HG02973 (cell line): ENCODE results near the gene BTD.

Source experiments
- ATAC-seq: cut with Tn5 transposase; IDR thresholded peaks from one replicate; pipeline ENCODE4 v1.9.1; 2021; ENCODE audit warnings: moderate library complexity; ENCODE audit not compliant: unreplicated experiment

BTD gene

DNA sequence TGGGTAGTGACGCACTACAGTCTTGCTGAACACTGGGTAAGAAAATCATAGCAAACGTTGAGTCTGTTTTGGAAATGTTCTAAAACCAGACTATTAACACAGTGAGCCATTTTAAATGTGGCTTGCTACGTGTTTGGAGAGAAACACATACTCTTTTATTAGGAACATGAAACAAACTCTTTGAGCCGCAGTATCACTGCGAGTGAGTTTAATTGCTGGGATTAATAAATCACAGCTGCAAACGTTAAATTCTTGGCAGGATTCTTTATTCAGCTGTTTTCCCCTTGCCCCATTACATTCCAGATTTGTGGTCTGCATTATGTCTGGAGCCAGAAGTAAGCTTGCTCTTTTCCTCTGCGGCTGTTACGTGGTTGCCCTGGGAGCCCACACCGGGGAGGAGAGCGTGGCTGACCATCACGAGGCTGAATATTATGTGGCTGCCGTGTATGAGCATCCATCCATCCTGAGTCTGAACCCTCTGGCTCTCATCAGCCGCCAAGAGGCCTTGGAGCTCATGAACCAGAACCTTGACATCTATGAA is 33.6 kb downstream of the BTD start:
- no peak for ATAC-seq

DNA sequence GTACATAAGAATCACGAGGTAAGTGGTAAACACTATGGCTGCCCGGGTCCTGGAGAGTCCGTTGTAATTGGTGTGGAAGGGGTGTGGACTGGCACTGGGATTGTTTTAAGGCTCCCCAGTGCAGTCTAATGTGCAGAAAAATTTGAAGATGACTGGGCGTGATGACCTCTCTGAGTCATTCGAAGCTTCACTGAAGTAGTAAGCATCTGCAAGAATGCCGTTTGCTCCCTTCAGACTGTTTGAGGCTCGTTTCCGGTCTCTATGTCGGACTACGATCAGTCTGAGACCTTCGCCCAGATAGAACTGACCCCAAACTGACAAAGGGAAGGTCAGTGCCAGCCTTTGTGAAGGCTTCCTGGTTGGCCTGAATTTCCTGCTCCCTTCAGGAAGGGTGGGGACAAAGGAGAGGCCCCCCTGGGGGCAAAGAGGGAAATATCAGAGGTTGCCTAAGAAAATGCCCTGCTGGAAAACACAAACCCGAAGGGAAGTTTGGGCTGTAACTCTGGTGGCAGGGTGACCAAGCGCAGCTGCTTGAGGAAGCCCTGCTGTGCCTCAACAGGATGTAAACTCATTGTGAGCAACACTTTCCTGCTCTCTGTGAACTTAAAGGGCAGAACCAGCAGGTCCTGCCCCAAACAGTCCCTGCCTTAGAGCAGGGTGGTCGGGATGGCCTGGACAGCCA is 34.6 kb downstream of the BTD start:
- ATAC-seq = no peak

DNA sequence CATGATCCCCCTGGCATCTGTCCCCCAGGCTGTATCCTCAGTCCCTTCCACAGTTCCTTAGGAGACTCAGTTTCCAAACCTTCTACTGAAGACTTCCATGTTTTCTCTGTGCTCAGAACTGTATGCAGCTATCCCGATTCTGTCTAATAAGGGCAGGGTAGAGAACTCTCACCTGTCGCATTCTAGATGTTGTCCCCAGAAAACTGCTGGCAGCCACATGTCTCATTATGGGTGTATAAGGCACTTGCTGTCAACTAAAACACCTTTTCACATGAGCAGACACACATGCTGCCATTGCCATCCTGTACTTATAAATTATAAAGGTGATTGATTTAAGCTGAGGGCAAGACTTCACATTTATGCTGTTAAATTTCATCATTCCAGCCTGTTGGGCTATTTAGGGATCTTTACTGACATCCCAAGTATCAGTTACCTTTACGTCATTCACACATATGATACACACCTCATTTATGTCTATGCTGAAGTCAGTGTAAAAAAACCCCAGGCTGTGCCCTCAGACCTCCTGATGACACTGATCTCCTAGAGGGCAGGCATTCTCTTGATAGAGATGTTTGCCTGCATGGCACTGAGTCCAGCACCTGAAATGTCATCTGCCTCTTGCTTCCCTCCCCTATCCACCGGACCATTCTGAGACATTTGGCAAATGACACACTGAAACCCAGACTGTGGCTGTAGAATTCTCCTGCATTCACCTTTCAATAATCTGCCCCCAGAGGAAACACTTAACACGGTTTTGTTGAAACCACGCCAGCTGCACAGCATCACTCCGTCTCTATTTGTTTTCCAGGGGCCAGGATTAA is 35.8 kb downstream of the BTD start:
- ATAC-seq = no peak

DNA sequence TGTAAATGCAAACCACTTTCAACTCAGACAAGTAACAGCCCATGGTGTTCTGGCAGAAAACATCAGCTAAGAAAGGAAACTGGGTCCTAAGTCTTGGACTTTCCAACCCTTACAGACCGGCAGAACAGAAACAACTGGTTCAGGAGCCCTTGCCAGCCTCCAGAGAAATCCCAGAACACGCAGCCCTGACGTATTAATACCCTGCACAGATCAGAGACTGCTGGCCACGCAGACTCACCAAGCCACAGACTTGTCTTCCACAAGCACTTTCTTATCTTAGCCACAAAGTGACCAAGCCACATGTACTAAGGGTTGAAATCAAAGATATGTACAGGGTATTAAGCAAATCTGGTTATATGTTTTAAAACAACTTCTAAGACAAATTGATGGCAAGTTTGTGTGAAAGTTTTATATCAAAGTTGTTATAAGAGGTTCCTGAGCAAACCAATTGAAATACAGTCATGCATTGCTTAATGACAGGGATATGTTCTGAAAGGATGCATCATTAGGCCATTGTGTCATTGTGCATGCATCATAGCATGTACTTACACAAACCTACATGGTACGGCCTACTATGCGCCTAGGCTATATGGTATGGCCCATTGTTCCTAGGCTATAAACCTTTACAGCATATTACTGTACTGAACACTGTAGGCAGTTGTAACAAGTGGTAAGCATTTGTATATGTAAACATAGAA is 36.8 kb downstream of the BTD start:
- ATAC-seq = no peak

DNA sequence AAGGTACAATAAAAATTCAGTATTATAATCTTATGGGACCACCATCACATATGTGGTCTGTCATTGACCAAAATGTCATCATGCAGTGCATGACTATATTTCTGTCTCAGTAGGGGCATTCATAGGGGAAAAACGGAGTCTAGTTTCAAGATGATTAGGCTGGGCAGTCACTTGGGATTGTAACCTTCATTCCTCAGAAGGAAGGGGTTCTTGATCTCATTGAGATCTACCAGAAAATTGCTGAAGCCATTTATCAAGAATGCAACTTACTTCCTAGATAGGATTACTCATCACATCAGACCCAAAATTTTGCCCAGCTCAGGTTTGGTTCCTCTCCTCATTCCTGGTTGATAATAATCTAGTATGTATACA is 37.3 kb downstream of the BTD start:
- ATAC-seq = no peak

DNA sequence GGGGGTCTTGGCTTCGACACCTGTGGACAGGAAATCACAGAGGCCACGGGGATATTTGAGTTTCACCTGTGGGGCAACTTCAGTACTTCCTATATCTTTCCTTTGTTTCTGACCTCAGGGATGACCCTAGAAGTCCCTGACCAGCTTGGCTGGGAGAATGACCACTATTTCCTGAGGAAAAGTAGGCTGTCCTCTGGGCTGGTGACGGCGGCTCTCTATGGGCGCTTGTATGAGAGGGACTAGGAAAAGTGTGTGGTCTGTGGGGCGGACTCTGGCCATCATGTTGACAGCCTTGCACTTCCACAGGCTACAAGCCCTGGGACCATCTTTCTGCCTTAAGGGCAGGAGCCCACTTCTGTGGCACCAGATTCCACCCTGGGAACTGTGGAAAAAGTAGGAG is 43.7 kb downstream of the BTD start:
- ATAC-seq = no peak

DNA sequence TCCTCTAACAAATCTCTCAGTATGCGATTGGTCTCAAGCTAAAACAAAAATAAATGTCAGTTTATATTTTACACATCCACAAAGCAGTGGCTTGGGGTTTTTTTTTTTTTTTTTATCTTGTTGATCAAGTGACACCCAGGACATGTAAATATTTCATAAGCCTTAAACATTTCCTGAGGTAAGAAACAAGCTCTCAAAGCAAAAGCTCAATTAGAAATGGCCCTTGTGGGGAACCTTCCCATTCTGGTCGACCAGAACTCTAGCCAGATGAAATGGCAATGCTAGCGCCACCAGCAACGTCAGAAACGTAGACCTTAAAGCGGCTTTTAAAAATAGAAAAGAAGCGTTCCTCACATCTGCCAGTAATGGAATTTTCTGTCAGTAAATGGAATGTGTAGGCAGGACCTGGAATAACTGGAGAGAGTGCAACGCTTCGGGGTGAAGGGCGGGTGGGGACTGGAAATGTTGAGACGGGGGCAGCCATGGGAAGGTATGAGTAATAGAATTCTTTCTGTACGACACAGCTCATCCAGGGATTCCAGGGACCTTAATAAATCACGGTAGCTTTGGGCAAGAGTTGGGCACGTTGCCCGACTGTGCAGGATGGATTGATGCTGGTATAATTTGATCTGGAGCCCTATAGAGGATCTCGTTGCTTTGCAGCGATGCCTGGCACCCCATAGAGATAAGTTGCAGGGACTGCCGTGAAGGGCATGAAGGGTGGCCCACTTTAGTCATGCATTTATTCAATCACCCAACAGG is 44.4 kb downstream of the BTD start:
- ATAC-seq = no peak

DNA sequence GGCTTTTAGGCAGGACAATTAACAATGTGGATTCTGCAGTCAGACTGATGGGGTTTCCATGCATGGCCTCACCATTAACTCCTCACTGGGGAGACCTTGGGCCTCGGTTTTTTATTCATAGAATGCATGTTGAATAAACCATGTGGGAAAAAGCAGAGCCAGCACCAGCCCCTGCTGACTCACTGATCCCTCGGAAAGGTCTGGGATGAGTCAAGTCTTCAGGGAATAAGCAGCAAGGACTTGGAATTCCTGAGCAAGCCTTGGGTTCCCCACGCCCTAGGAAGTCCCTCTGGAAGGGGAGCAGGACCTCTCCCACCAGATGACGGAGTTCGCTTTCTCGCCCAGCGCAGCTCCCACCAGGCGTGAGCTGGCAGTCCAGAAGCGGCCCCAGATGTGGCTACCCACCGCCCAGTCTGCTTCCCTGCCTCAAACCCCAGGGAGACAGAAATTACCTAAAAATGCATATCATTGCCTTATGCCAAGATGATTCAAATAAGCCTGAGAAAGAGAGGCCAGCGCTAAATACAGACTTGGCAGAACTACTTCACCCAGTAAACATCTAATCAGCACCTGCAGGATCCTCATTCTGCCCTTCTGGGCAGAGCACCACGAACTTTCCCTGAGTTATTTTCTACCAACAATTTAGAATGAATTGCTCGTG is 45.4 kb downstream of the BTD start:
- ATAC-seq = no peak

DNA sequence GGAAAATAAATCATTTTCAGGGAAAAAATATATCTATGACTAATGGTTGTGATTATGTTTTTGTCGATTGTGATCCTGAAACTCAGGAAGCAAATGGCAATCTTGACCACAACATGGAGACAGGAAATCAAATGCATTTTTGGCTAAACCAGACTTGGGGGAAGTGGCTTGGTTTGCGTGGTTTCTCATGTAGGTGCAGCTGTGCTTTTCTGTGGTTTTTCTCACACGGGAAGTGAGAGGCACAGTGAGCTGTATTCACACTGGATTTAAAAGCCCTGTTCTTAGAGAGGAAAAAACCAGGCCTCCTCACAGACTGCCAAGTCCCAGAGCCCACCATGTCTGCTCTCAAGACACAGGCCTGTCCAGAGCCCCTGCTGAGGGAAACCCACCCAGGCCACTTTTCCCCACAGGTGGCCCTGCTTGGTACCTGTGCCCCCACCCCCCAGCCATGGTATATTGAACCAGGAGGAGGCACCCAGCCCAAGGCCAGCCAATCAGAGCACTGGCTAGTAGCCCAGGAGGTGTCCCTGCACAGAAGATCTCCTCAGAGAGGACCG is 46.1 kb downstream of the BTD start:
- peak; percentile 93 for ATAC-seq

DNA sequence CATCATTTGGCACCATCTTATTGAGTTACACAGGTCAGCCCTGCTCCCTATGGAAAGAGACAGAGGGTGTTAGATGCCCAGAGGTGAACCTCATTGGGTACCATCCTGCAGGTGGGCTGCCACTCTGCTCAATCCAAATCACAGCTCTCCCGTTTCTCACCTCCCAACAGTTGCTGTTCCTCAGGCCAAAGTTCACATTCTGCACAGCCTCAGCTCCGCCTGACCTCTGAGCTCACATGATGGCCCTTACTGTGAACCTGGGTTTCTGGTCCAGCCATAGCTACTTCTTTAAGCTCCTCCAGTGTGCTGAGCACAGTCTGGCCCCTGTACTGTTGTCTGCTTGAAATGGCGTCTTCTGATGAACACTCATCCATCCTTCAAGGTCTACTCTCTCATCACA is 47.8 kb downstream of the BTD start:
- ATAC-seq = no peak

DNA sequence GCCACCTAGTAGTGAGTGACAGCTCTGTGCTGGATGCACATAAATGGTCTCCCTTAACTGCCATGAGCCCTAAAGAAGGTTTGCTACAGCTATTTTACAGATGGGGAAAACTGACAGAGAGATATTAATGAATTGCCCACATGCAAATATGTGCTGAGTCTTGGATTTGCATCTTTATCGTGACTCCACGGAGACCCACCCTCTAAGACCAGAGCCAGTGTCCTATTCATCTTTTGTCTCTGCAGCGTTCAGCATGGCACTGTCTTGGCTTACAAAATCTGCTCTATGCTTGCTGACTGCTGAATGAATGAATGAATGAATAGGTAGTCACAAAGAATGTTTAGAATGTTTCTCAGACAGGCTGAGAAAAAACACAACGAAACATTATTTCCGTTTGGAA is 48.3 kb downstream of the BTD start:
- ATAC-seq = no peak

DNA sequence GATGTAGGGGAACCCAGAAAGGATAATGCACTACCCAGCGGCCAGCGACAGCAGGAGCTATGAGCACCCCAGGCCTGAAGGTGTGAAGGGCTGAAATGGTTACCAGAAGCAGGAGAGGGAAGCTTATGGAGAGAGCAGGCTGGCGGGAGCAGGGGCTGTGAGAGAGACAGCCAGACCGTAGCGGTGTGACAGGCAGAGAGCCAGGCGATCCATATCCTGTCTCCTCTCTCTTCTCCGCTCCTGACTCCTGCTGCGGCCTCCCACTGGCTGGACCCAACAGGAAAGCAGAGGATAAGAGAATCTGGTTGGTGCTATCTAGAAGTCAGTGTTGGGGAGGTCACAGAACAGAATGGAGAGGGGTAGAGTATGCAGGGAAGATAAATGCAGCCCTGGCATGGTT is 49.9 kb downstream of the BTD start:
- no peak for ATAC-seq

DNA sequence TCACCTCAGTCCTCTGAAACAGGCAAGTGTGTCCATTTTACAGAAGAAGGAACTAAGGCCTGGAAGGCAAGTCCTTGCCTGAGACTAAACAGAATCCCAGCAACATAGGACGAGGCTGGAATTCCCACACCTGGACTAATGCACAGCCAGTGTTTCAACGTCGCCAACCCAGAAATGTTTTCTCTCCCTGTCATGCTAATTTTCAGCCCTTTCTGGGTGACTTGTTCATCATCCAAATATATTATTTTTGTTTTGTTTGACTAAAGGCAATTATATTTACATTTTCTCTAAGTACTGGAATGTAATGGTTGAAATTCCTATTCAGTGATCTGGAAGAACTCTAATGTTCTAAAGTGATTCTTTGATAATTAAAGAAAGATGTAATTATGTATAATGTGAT is 51.8 kb downstream of the BTD start:
- ATAC-seq = no peak

DNA sequence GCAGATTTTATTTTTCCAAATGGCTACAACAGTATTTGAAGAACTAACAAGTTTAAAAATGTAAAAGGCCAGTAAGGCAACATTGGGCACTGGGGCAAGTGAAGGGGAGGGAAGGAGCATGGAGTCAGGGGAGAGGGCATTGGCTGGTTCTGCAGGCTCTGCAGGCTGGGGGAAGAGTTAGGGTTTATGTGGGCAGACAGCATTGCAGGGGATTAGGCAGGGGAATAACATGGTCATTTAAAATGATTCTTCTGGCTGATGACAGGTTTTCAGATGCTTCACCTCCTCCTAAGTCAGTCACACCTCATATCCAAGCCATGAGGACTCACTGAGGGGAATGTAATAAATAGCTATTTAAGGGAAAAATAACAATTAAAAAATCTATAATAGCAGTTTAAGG is 52.6 kb downstream of the BTD start:
- no peak for ATAC-seq

DNA sequence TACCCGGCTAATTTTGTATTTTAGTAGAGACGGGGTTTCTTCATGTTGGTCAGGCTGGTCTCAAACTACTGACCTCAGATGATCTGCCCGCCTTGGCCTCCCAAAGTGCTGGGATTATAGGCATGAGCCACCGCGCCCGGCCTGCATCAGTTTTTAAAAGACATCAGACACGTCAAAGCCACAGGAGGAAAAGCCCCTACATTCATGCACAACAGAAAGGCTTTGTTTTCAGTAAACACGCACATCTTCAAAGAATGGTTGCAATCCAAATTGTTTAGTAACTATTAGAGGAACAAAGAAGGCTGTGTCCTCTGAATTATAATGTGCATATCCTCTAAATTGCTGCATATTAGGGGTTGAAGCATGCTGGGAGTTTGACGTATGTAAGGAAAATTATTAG is 53.3 kb downstream of the BTD start:
- no peak for ATAC-seq

DNA sequence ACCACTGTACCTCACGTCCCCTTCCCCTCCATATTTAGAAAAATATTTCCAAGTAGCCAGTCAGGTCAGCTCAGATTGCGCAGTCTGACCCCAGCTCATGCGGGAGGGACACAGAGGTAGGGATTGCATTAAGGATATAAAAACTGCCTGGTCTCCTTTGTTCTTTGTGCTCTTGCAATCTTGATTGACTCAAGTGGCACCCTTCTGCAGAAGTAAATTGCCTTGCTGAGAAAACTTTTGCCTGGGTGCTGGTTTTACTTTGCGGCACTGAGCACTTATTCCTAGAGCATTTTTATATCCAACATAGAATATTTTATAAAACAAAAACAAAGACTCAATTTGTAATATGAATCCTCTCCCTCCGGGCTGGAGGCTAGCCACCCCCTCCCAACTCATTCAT is 54.8 kb downstream of the BTD start:
- no peak for ATAC-seq

DNA sequence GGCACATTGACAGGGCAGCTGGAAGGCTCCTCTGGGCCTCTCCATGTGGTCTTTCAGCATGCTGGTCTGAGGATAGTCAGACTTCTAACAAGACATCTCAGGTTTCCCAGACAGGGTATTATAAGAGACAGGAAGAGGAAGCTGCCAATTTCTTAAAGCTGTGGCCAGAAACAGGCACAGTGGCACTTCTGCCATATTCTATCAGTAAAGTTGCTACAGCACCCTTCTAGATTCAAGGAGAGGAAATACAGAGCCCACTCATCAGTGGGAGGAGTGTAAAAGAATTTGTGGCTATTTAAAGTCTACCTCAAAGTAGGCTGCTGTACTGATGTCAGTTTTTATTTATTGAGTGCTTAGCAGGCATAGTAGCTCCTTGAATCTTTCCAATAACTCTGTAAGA is 55.5 kb downstream of the BTD start:
- ATAC-seq = no peak

DNA sequence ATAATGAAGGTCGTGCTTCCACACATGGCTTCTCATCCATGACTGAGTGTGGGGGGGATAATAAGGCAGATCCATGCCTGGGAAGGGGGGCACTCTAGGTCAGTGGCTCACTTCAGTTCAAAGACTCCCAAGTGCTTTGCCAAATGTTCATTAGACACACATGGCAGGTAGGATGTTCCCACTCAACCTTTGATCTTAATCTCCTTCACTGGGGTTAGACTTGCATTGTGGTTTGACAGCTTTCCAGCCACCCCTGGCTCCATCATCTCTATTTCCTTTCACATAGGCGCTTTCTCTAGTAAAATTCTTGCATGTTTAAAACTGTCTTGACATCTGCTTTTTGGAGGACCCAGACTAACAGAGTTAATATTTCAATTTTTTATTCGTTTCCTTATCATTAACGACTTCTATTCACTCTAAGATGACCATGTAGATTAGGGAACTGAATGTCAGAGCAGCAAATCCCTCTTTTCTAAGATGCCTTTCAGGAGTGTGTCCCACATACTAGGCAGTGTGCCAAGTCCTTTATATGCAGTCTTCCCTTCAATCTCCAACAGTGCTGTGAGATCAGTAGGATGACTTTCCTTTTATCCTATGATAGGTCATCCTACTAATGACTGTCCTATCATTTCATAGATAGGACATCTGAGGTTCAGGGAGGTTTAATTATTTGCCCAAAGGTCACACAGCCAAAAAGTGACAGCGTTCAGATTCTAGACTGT is 57.9 kb downstream of the BTD start:
- no peak for ATAC-seq

DNA sequence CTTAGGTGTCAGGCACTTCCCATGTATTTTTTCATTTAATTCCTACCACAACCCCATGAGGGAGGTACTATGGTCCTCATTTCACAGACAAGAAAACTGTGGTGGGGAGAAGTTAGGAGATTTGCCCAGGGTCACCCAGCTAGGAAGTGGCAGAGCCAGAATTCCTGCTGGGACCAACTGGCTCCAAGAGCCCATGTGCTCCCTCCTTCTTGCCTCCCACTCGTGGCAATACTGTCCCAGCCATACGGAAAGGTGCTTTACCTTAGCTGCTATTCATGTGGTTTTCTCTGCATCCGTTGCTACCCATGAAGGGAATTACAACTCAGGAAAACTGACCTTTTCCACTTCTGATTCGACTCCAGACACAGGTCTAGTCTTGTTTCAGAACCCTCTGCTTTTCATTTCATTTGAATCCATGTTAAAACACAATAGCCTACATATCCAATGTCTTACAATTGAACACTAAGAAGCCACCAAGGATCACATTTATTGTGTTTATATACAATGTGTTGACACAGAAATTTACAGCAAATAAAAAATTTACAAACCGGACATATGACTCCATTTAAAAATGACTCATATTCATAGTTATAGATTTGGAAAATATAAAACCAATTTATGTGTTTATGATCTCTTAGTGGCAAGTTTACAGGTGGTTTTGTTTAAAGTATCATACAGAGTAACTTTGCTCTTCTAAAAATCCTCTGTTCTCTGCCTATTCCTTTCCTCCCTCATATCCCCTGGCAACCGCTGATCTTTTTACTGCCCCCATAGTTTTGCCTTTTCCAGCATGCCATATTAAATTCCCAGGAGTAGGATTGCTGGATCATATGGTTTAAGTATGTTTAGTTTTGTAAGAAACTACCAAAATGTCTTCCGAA is 58.8 kb downstream of the BTD start:
- ATAC-seq = no peak
